GM21367 (cell line): ENCODE measurements around the gene TMEM232.
A peak's percentile ranks its signal among the peaks of the same experiment; 100 is the strongest.

Experiments
- ATAC-seq: cut with Tn5 transposase; IDR thresholded peaks from one replicate; pipeline ENCODE4 v1.9.1; 2021; ENCODE audit not compliant: unreplicated experiment

TMEM232 gene

GRCh38 chr5:110413856-110414255, 312.6 kb downstream of the TMEM232 start:
- no peak for ATAC-seq

GRCh38 chr5:110409571-110409970, 316.9 kb downstream of the TMEM232 start:
- no peak for ATAC-seq

- ATAC-seq: no peak
Observed at GRCh38 chr5:110402562-110402961, 323.9 kb downstream of the TMEM232 start.

GRCh38 chr5:110401881-110402280, 324.6 kb downstream of the TMEM232 start:
- ATAC-seq: no peak

- no peak for ATAC-seq
Observed at GRCh38 chr5:110398951-110399350, 327.5 kb downstream of the TMEM232 start.

- no peak for ATAC-seq
Observed at GRCh38 chr5:110397281-110397680, 329.2 kb downstream of the TMEM232 start.

GRCh38 chr5:110386782-110387181, 339.7 kb downstream of the TMEM232 start:
- no peak for ATAC-seq

- ATAC-seq: no peak
Observed at GRCh38 chr5:110383231-110383630, 343.2 kb downstream of the TMEM232 start.

- ATAC-seq: no peak
Observed at GRCh38 chr5:110377943-110378342, 348.5 kb downstream of the TMEM232 start.

- no peak for ATAC-seq
Observed at GRCh38 chr5:110377361-110377760, 349.1 kb downstream of the TMEM232 start.

- no peak for ATAC-seq
Observed at GRCh38 chr5:110376281-110376951, 350.1 kb downstream of the TMEM232 start.

GRCh38 chr5:110371725-110372041, 354.8 kb downstream of the TMEM232 start:
- ATAC-seq: peak; percentile 95

- ATAC-seq: no peak
Observed at GRCh38 chr5:110371011-110371724, 355.3 kb downstream of the TMEM232 start.
